KMS-11 (cell line): ENCODE data around the gene MAML2.

ENCODE experiments used
- H2AFZ ChIP-seq: fragments of 200-600 bp; sonication (generic); 2 replicates; pipeline ENCODE4 v1.6.1; 2016; ENCODE audit warnings: antibody characterized with exemption, mixed run types, low read depth
- H3K27ac ChIP-seq: fragments of 200-600 bp; sonication (generic); 2 replicates; pipeline ENCODE4 v1.6.1; 2016; ENCODE audit warnings: mild to moderate bottlenecking, mixed run types
- H3K27me3 ChIP-seq: fragments of 200-600 bp; sonication (generic); 2 replicates; pipeline ENCODE4 v1.6.1; 2017; ENCODE audit warnings: mild to moderate bottlenecking, low read depth, mixed run types, moderate library complexity; ENCODE audit not compliant: insufficient read depth
- H3K36me3 ChIP-seq: fragments of 200-600 bp; sonication (generic); 2 replicates; pipeline ENCODE4 v1.6.1; 2017; ENCODE audit warnings: mild to moderate bottlenecking, mixed run types; ENCODE audit not compliant: insufficient read depth
- H3K4me1 ChIP-seq: fragments of 200-600 bp; sonication (generic); 2 replicates; pipeline ENCODE4 v1.6.1; 2016; ENCODE audit warnings: mild to moderate bottlenecking, low read depth, mixed run types; ENCODE audit not compliant: poor library complexity, severe bottlenecking
- H3K4me2 ChIP-seq: fragments of 200-600 bp; sonication (generic); 2 replicates; pipeline ENCODE4 v1.7.0; 2016; ENCODE audit warnings: mild to moderate bottlenecking, mixed run types
- H3K4me3 ChIP-seq: fragments of 200-600 bp; sonication (generic); IDR thresholded peaks from 2 replicates; pipeline ENCODE4 v1.6.1; 2017; ENCODE audit warnings: low read depth, low read length, mixed read lengths; ENCODE audit not compliant: insufficient read depth
- H3K79me2 ChIP-seq: fragments of 200-600 bp; sonication (generic); 2 replicates; pipeline ENCODE4 v1.6.1; 2016; ENCODE audit warnings: low read depth, mixed run types; ENCODE audit not compliant: insufficient read depth
- H3K9ac ChIP-seq: fragments of 200-600 bp; sonication (generic); 2 replicates; pipeline ENCODE4 v1.6.1; 2016; ENCODE audit warnings: mild to moderate bottlenecking, mixed run types
- H4K20me1 ChIP-seq: fragments of 200-600 bp; sonication (generic); 2 replicates; pipeline ENCODE4 v1.6.1; 2016; ENCODE audit warnings: mild to moderate bottlenecking, mixed run types; ENCODE audit not compliant: insufficient read depth
- CTCF ChIP-seq: fragments of 200-600 bp; sonication (generic); conservative IDR thresholded peaks from 2 replicates; pipeline ENCODE4 v1.6.1; 2017; ENCODE audit warnings: low read depth, mild to moderate bottlenecking, antibody characterized with exemption, low read length, moderate library complexity, mixed read lengths

MAML2 gene

GRCh38 chr11:96050435-96051182 lies 292.4 kb downstream of the MAML2 start:
- Histone ChIP-seq H4K20me1 (no peaks in the 10 kb centered on the region), H3K27ac (no peak overlapping the region), H3K27me3 (no peaks in the 10 kb centered on the region), H3K79me2 (no peaks in the 10 kb centered on the region), H3K36me3 (no peaks in the 10 kb centered on the region), H3K9ac (no peak overlapping the region), H3K4me1 (no peaks in the 10 kb centered on the region), H3K4me2 (no peak overlapping the region), H3K4me3 (no peak overlapping the region), H2AFZ (no peak overlapping the region)
- TF ChIP-seq CTCF = no peak

GRCh38 chr11:96049426-96049825 lies 293.6 kb downstream of the MAML2 start:
- no peaks in the 10 kb centered on the region for H3K4me1 ChIP-seq
- no peak overlapping the region for H2AFZ ChIP-seq
- H3K9ac ChIP-seq = no peak overlapping the region
- H3K4me3 ChIP-seq = no peak overlapping the region
- no peaks in the 10 kb centered on the region for H4K20me1 ChIP-seq
- no peak for TF ChIP-seq CTCF
- no peaks in the 10 kb centered on the region for H3K27me3 ChIP-seq
- no peak overlapping the region for H3K27ac ChIP-seq
- H3K4me2 ChIP-seq = no peak overlapping the region
- H3K36me3 ChIP-seq = no peaks in the 10 kb centered on the region
- no peaks in the 10 kb centered on the region for H3K79me2 ChIP-seq

GRCh38 chr11:96045622-96046456 lies 297.2 kb downstream of the MAML2 start:
- Histone ChIP-seq H3K79me2 (no peaks in the 10 kb centered on the region), H4K20me1 (no peaks in the 10 kb centered on the region), H3K4me3 (no peak overlapping the region), H2AFZ (no peak overlapping the region), H3K27me3 (no peaks in the 10 kb centered on the region), H3K27ac (no peak overlapping the region), H3K4me1 (no peaks in the 10 kb centered on the region), H3K36me3 (no peaks in the 10 kb centered on the region), H3K4me2 (no peak overlapping the region), H3K9ac (no peak overlapping the region)
- no peak for TF ChIP-seq CTCF

- Histone ChIP-seq H2AFZ (no peak overlapping the region), H3K27ac (no peak overlapping the region), H3K9ac (no peak overlapping the region), H3K27me3 (no peaks in the 10 kb centered on the region), H3K4me2 (no peak overlapping the region), H3K79me2 (no peaks in the 10 kb centered on the region), H4K20me1 (no peaks in the 10 kb centered on the region), H3K4me3 (no peak overlapping the region), H3K36me3 (no peaks in the 10 kb centered on the region), H3K4me1 (no peaks in the 10 kb centered on the region)
- no peak for TF ChIP-seq CTCF
These were observed 298.2 kb downstream of the MAML2 start for GRCh38 chr11:96044747-96045146.
